ENCODE measurements around the gene GFPT2.

Gene GFPT2

DNA sequence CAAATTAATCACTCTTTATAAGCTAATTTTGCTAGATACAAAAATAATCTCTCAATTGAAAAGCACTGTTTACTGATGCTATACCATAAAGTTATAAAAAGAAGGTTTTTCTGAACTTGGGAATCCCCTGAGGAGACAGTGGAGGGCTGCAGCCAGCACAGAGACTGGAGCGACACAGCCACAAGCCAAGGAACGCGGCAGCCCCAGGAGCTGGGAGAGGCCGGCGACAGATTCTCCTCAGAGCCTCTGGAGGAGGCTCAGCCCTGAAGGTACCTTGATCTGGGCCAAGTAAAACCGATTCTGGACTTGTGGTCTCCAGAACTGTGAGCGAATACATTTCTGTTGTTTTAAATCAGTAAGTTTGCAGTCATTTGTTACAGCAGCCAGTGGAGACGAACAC lies 3.7 kb downstream of the GFPT2 start:
- DNase-seq (ENCODE audit: low spot score), result no peak
- TF ChIP-seq, protein P1, sequence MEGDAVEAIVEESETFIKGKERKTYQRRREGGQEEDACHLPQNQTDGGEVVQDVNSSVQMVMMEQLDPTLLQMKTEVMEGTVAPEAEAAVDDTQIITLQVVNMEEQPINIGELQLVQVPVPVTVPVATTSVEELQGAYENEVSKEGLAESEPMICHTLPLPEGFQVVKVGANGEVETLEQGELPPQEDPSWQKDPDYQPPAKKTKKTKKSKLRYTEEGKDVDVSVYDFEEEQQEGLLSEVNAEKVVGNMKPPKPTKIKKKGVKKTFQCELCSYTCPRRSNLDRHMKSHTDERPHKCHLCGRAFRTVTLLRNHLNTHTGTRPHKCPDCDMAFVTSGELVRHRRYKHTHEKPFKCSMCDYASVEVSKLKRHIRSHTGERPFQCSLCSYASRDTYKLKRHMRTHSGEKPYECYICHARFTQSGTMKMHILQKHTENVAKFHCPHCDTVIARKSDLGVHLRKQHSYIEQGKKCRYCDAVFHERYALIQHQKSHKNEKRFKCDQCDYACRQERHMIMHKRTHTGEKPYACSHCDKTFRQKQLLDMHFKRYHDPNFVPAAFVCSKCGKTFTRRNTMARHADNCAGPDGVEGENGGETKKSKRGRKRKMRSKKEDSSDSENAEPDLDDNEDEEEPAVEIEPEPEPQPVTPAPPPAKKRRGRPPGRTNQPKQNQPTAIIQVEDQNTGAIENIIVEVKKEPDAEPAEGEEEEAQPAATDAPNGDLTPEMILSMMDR (IDR thresholded peaks at IDR 0.05; ENCODE audit: extremely low read depth, missing control alignments), result no peak

DNA sequence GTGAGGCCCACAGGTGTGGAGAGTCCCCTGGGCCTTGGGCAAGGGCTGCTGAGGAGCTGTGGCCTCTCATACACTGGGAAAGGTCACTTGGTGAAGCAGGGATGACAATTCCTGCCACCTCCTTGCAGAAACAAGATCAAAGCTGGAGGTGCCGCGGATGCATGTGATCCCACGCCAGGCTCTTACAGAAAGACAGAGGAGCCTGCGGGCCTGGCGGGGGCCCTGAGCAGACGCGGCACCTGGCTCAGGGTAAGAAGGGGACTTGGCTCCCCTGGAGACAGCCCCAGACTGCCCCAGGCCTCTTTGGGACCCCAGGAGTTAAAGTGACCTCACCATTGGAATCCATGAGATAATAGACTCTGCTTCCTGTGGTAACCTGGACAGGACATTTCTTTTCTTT lies 4.8 kb downstream of the GFPT2 start:
- DNase-seq (ENCODE audit: low spot score), result no peak
- TF ChIP-seq, protein P1 (IDR thresholded peaks at IDR 0.05; ENCODE audit: extremely low read depth, missing control alignments), result no peak

DNA sequence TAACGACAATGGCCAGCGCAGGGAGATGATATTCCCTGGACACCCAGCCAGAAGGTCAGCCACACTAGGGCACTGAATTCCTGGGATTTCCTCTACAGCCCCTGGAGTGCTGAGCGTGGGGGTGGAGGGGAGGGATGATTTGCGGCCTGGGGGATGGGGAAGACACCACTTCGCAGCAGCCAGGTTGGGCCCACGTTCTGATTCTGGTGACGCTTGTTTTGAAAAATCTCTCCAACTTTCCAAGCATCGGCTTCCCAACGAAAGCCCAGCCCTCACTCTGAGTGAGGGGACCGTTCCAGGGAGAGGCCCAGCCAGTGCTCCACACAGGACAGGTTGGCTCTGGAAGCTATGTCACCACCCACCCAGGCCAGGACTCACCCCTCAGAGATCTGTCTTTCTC lies 5.4 kb downstream of the GFPT2 start:
- DNase-seq (ENCODE audit: low spot score), result no peak

DNA sequence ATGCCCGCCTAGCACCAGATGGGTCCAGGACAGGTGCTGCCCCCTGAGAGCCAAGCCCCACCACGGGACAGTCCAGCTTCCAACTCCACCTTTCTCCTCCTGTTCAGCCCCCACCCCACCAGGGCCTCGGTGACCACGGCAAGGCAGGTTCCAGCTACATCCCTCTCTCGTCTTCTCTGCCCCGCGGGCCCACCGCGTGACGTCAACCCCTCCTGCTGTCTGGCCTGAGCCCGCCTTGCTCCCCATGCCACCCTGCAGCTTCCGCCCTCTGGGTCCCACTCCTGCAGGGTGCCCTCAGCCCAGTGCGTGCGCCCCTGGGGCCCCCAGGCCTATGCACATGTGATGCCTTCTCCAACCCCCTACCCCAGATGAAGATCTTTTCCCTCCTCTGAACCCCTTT lies 6.8 kb downstream of the GFPT2 start:
- DNase-seq (ENCODE audit: low spot score), result no peak
- TF ChIP-seq, protein P1 (IDR thresholded peaks at IDR 0.05; ENCODE audit: extremely low read depth, missing control alignments), result no peak

More for the DNA sequence above, 5.4 kb downstream of the GFPT2 start:
- TF ChIP-seq, protein P1 (IDR thresholded peaks at IDR 0.05; ENCODE audit: extremely low read depth, missing control alignments), result no peak

DNA sequence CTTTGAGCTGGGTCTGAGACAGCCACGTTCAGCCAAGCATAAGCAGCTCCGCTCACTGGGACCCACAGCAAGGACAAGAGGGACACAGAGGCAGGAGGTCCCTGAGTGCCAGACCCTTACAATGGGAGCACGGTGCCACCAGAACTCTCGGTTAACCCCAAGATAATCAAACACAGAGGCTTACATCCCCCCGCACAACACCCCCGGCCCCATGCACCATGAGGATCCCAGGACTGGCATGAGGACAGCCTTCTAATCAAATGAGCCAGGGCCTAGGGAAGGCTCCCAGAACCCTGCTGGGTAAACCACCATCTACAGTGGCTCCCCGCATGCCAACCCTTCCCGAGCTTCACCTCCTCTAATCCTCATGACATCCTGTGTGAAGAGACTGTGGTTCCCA lies 7.4 kb downstream of the GFPT2 start:
- TF ChIP-seq, protein P1 (IDR thresholded peaks at IDR 0.05; ENCODE audit: extremely low read depth, missing control alignments), result no peak
- no peak for DNase-seq (ENCODE audit: low spot score)

DNA sequence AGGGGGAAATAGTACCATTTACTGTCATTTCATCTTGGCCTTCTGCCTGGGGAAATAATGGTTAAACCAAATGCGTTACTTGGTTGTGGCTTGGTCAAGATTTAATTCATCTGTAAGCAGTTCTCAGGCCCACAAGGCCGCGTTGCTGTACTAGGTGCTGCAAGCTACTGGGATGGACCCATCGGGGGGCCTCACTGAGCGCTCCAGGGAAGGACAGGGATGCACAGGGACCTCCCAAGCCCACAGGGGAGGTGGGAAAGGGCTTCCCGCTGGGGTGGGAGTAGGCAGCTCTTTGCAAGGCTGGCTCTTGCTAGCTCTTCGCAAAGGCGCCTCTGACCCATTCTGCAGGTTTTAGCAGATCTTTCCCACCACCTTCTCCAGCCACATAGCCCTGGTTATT lies 8.0 kb downstream of the GFPT2 start:
- DNase-seq (ENCODE audit: low spot score), result no peak
- TF ChIP-seq, protein P1 (IDR thresholded peaks at IDR 0.05; ENCODE audit: extremely low read depth, missing control alignments), result no peak

DNA sequence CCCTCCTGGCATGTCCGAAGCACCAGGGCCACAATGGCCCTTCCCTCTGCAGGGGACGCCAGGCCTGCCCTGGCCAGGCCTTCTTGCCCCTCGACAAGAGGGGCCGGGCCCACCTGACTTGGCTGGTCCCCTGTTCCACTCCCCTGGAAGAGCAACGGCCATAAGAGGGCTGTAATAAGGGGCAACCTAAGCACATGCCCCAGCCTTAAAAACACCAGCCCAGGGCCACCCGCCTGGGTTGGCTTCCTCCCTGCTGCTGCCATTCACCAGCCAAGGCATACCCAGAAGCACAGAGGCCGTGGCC lies 8.5 kb downstream of the GFPT2 start:
- TF ChIP-seq, protein P1 (IDR thresholded peaks at IDR 0.05; ENCODE audit: extremely low read depth, missing control alignments), result no peak

More for the DNA sequence above, 8.5 kb downstream of the GFPT2 start:
- no peak for DNase-seq (ENCODE audit: low spot score)
